ENCODE data around the gene TTLL11.

DNA sequence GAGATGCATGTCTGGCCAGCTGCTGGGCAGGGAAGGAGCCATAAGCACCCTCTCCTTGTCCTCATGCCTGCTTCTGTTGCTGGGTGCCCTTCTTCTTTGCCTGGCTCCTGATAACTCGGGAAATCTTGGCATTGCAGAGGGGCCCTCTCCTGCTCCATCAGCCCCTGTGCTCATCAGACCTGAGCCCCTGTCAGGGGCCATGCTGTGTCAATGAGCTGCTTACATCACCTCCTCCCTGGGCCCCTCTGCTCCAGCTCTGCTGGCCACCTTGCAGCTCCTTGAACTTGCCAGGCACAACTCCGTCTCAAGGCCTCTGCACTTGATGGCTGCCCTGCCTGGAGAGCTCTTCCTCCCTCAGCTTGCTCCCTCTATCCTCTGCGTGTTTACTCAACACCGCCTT, 194.3 kb downstream of the TTLL11 start:
- no peak for TF ChIP-seq EP300 (conservative IDR thresholded peaks at IDR 0.05; ENCODE audit: poor library complexity, severe bottlenecking)
- TF ChIP-seq POLR2AphosphoS5 (IDR thresholded peaks at IDR 0.05), result no peak
- TF ChIP-seq, protein P1, sequence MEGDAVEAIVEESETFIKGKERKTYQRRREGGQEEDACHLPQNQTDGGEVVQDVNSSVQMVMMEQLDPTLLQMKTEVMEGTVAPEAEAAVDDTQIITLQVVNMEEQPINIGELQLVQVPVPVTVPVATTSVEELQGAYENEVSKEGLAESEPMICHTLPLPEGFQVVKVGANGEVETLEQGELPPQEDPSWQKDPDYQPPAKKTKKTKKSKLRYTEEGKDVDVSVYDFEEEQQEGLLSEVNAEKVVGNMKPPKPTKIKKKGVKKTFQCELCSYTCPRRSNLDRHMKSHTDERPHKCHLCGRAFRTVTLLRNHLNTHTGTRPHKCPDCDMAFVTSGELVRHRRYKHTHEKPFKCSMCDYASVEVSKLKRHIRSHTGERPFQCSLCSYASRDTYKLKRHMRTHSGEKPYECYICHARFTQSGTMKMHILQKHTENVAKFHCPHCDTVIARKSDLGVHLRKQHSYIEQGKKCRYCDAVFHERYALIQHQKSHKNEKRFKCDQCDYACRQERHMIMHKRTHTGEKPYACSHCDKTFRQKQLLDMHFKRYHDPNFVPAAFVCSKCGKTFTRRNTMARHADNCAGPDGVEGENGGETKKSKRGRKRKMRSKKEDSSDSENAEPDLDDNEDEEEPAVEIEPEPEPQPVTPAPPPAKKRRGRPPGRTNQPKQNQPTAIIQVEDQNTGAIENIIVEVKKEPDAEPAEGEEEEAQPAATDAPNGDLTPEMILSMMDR (IDR thresholded peaks at IDR 0.05; ENCODE audit: poor library complexity, severe bottlenecking), result no peak
- TF ChIP-seq RAD21 (conservative IDR thresholded peaks at IDR 0.05), result no peak
- TF ChIP-seq, protein P2, sequence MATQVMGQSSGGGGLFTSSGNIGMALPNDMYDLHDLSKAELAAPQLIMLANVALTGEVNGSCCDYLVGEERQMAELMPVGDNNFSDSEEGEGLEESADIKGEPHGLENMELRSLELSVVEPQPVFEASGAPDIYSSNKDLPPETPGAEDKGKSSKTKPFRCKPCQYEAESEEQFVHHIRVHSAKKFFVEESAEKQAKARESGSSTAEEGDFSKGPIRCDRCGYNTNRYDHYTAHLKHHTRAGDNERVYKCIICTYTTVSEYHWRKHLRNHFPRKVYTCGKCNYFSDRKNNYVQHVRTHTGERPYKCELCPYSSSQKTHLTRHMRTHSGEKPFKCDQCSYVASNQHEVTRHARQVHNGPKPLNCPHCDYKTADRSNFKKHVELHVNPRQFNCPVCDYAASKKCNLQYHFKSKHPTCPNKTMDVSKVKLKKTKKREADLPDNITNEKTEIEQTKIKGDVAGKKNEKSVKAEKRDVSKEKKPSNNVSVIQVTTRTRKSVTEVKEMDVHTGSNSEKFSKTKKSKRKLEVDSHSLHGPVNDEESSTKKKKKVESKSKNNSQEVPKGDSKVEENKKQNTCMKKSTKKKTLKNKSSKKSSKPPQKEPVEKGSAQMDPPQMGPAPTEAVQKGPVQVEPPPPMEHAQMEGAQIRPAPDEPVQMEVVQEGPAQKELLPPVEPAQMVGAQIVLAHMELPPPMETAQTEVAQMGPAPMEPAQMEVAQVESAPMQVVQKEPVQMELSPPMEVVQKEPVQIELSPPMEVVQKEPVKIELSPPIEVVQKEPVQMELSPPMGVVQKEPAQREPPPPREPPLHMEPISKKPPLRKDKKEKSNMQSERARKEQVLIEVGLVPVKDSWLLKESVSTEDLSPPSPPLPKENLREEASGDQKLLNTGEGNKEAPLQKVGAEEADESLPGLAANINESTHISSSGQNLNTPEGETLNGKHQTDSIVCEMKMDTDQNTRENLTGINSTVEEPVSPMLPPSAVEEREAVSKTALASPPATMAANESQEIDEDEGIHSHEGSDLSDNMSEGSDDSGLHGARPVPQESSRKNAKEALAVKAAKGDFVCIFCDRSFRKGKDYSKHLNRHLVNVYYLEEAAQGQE (IDR thresholded peaks at IDR 0.05; ENCODE audit: borderline replicate concordance), result no peak
- TF ChIP-seq SMC3 (conservative IDR thresholded peaks at IDR 0.05; ENCODE audit: poor library complexity), result no peak
- TF ChIP-seq EZH2 (IDR thresholded peaks at IDR 0.05; ENCODE audit: borderline replicate concordance, insufficient read depth, low read length, poor library complexity, severe bottlenecking), result no peak
